Activated B cell treated with CpG ODN at 0.5 μM for 24 hours (primary cell): ENCODE results near the gene HOXA9. TPM values are rescaled to one million over a fixed set of nuclear protein-coding genes. Genes with fewer than 3 reads are reported as not detected.

Source experiments
- ATAC-seq: fragments of 200-7000 bp; cut with Tn5 transposase; one replicate; pipeline ENCODE4 v1.10.0; 2021; ENCODE audit warnings: low read depth, mild to moderate bottlenecking, moderate library complexity
- CTCF ChIA-PET: fragments of 350-600 bp; sonication (Branson Sonifier 250); formaldehyde crosslinking; loops from one replicate; lab custom pipeline; 2021; ENCODE audit warnings: antibody characterized with exemption; lab: Charles Lee
- POLR2A ChIA-PET: fragments of 350-600 bp; sonication (Branson Sonifier 250); formaldehyde crosslinking; loops from one replicate; lab custom pipeline; 2021; ENCODE audit warnings: antibody characterized with exemption; lab: Charles Lee
- DNase-seq: peaks from one replicate; pipeline ENCODE4 v3.0.0; 2022
- H3K27ac Mint-ChIP-seq: one replicate; pipeline ENCODE4 v1.8.0; 2020; ENCODE audit warnings: mixed read lengths
- H3K27me3 Mint-ChIP-seq: one replicate; pipeline ENCODE4 v1.8.0; 2021; ENCODE audit warnings: mixed read lengths
- H3K36me3 Mint-ChIP-seq: one replicate; pipeline ENCODE4 v1.8.0; 2021; ENCODE audit warnings: low read depth, mixed read lengths
- H3K4me1 Mint-ChIP-seq: one replicate; pipeline ENCODE4 v1.8.0; 2021; ENCODE audit warnings: mixed read lengths
- H3K4me3 Mint-ChIP-seq: one replicate; pipeline ENCODE4 v1.8.0; 2020; ENCODE audit warnings: mild to moderate bottlenecking, mixed read lengths
- H3K9me3 Mint-ChIP-seq: one replicate; pipeline ENCODE4 v1.8.0; 2020; ENCODE audit warnings: mixed read lengths
- CTCF ChIP-seq: fragments of 200-600 bp; IDR thresholded peaks from one replicate; pipeline ENCODE4 v1.8.0; 2022; ENCODE audit warnings: antibody characterized with exemption, mild to moderate bottlenecking
- intact Hi-C: fragments of 100-400 bp; cut with micrococcal nuclease; formaldehyde crosslinking; loops from one replicate; pipeline ENCODE4 v1.15.1; 2024
- total RNA-seq: library from RNA; stranded (reverse); gene quantifications from 2 replicates; pipeline ENCODE4 v1.2.3, GENCODE V29; 2022

The HOXA9 gene
- total RNA-seq, 1 donor from 2014 or later = not detected

GRCh38 chr7:27181795-27182275, 16.5 kb upstream of the HOXA9 start:
- intact Hi-C loops = no loop called here
- Mint-ChIP-seq H3K4me1 (peaks cover 29% of the 10 kb centered on the region), H3K4me3 (no peak overlapping the region), H3K36me3 (no peaks in the 10 kb centered on the region), H3K27ac (no peak overlapping the region), H3K9me3 (no peaks in the 10 kb centered on the region), H3K27me3 (peaks cover 70% of the 10 kb centered on the region)
- ATAC-seq = no peak
- ChIA-PET CTCF (interaction anchor here (1.3 kb wide), 1 partner anchor 19 kb away, joined by 3 read pairs; no protein-coding TSS in a partner anchor), POLR2A (no interaction called here)
- no peak for TF ChIP-seq CTCF
- no peak for DNase-seq

DNA sequence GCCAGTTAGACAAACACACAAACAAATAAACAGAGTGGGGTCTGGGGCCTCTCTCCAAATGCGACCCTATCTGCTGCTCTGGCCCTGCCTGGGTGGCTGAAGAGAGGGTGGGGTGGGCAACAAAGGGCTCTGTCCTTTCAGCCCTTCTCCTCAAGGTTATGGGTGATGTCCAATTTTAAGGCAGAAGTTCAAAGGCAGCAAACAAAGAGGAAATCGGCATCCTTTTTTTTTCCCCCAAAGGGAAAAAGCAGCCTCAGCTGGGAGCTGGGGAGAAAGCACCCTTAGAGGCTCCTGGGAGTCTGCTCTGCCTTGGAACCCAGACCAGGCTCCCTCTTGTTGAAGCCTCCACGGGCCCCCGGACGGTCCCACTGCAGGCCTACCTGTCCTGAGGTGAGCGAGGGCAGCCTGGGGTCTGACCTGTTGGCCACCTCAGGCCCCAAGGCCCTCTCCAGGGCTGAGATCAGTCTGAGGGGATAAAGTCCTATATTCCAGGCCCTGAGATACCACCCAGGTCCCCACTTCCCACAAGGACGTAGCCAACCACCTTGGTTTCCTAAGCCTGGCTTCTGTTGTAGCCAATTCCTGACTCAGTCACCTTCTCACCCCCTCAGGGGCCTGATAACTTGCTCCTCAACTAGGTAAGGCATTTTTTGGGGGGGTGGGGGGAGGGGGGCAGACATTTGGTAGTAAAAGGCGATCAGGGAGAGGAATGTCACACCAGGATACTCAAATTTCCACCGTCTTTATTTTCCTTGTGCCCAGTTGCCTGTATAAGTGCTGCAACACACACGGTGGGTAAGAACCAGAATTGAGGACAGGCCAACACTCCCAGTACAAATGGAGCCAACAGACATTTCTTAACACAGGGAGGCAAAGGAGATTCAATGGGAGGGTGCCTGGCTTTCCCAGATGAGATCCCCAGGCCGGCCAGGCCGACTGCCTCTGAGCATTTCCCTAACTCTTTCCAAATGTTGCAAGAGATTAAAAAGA, 15.4 kb upstream of the HOXA9 start:
- TF ChIP-seq CTCF = no peak
- CTCF ChIA-PET = interaction anchor here (1.2 to 2.0 kb wide), 5 partner anchors 9 to 1288 kb away, joined by 3 to 10 read pairs (median 5); no protein-coding TSS in a partner anchor
- Mint-ChIP-seq H3K27me3 (peaks cover 70% of the 10 kb centered on the region), H3K27ac (no peak overlapping the region), H3K4me3 (no peak overlapping the region), H3K36me3 (no peaks in the 10 kb centered on the region), H3K4me1 (peaks cover 22% of the 10 kb centered on the region), H3K9me3 (no peaks in the 10 kb centered on the region)
- peak; percentile 10 for DNase-seq
- ATAC-seq = no peak
- POLR2A ChIA-PET = interaction anchor here (0.6 kb wide), 1 partner anchor 38 kb away, joined by 4 read pairs; no protein-coding TSS in a partner anchor
- intact Hi-C loops = no loop called here

DNA sequence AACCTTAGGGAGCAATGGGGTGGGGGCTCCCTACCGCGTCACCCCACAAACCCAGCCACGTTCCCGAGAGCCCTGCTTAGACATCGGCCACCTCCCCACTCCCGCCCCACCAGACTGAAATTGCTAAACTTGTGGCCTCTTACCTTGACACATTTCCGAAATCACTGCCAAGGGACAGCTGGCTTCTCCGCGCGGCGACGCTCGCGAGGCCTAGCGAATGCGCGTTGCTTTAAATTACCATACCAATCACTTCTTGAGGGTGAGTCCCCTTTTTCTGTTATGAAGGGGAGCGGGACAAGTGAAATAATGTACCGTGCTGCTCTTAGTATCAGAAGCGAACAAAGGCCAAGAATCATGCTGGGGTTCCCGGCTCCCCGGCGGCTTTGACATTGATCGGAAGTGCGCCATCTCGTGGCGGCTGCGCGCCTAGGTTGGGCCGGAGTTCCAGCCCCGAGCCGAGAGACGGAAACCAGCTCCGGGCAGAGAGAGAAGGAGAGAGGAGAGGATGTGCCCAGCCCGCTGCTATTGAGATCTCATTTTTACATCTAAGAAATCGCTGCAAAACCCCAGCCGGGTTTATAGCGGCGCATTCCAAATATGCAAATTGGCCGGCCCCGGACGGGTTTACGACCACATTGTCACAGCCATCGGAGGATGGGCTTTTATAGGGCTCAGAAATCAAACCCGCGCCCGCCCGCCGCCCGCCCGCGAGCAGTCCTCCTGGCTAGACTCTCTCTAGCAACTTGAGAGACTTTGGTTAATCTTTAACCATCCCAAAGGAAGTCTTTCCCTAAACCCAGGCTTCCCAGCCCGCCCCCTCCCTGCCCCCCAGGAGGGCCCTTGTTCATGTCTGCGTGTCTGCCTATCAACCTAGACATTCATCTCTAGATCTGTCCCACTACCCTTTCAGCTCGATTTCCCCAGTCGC, 14.4 kb upstream of the HOXA9 start:
- Mint-ChIP-seq H3K9me3 (no peaks in the 10 kb centered on the region), H3K27me3 (peaks cover 69% of the 10 kb centered on the region), H3K4me1 (peaks cover 15% of the 10 kb centered on the region), H3K4me3 (peak overlapping the region; percentile 39), H3K36me3 (no peaks in the 10 kb centered on the region), H3K27ac (no peak overlapping the region)
- ChIA-PET CTCF (interaction anchor here (1.2 to 2.0 kb wide), 4 partner anchors 10 to 1287 kb away, joined by 4 to 10 read pairs (median 7); no protein-coding TSS in a partner anchor), POLR2A (interaction anchor here (0.6 kb wide), 1 partner anchor 39 kb away, joined by 4 read pairs; no protein-coding TSS in a partner anchor)
- DNase-seq = peak; percentile 29
- peak; percentile 24 for TF ChIP-seq CTCF
- peak; percentile 47 for ATAC-seq
- intact Hi-C loops = no loop called here

DNA sequence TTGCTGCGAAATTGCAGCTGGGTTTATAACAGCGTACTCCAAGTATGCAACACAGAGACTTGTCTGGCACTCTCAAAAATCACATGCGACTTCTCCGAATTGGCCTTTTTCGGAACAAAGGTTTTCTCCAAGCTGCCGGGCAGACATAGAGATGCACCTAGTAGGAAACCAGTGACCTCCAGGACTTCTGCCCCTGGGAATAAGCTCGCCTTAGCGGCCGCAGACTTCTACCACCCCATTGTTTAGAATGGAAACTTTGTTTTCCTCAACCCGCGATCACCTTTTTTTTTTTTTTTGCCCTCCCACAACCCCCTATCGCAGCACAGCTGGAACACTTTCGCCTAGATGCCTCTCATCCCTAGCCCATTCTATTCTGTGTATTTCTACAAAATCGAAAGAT, 13.7 kb upstream of the HOXA9 start:
- ATAC-seq (no peak), DNase-seq (no peak)
- ChIA-PET POLR2A (interaction anchor here (0.6 kb wide), 1 partner anchor 591 kb away, joined by 3 read pairs; no protein-coding TSS in a partner anchor), CTCF (interaction anchor here (1.5 to 2.0 kb wide), 3 partner anchors 11 to 1287 kb away, joined by 5 to 10 read pairs (median 9); no protein-coding TSS in a partner anchor)
- intact Hi-C loops = no loop called here
- Mint-ChIP-seq H3K27me3 (peaks cover 66% of the 10 kb centered on the region), H3K27ac (no peak overlapping the region), H3K4me3 (no peak overlapping the region), H3K4me1 (peaks cover 14% of the 10 kb centered on the region), H3K9me3 (no peaks in the 10 kb centered on the region), H3K36me3 (no peaks in the 10 kb centered on the region)
- no peak for TF ChIP-seq CTCF
